Measurements from ENCODE around the gene PDE4D.

The PDE4D gene

GRCh38 chr5:59138509-59138908 lies 755.0 kb downstream of the PDE4D start:
- H3K36me3 ChIP-seq (ENCODE audit: insufficient read depth, low read length), result no peaks in the 10 kb centered on the region
- no peak overlapping the region for H3K4me3 ChIP-seq (ENCODE audit: low read depth in 1 of 2, low read length in 2 of 2)
- no peaks in the 10 kb centered on the region for H3K27me3 ChIP-seq (ENCODE audit: control insufficient read depth in 1 of 2, insufficient read depth in 2 of 2, low read length in 2 of 2)
- peaks cover 16% of the 10 kb centered on the region for H3K4me1 ChIP-seq (ENCODE audit: insufficient read depth, low read length)
- no peak overlapping the region for H3K27ac ChIP-seq (ENCODE audit: low read depth, low read length)
- no peaks in the 10 kb centered on the region for H3K9me3 ChIP-seq (ENCODE audit: low read length)
- no peak overlapping the region for H3K9ac ChIP-seq (ENCODE audit: low read length)

- Histone ChIP-seq H3K27ac (ENCODE audit: low read depth, low read length) (no peak overlapping the region), H3K9me3 (ENCODE audit: low read length) (no peaks in the 10 kb centered on the region), H3K9ac (ENCODE audit: low read length) (no peak overlapping the region), H3K27me3 (ENCODE audit: control insufficient read depth in 1 of 2, insufficient read depth in 2 of 2, low read length in 2 of 2) (no peaks in the 10 kb centered on the region), H3K4me1 (ENCODE audit: insufficient read depth, low read length) (peaks cover 18% of the 10 kb centered on the region), H3K4me3 (ENCODE audit: low read depth in 1 of 2, low read length in 2 of 2) (no peak overlapping the region), H3K36me3 (ENCODE audit: insufficient read depth, low read length) (no peaks in the 10 kb centered on the region)
Observed at GRCh38 chr5:59137846-59138245, 755.7 kb downstream of the PDE4D start.

GRCh38 chr5:59136549-59136948 lies 757.0 kb downstream of the PDE4D start:
- H3K27ac ChIP-seq (ENCODE audit: low read depth, low read length), result no peak overlapping the region
- no peak overlapping the region for H3K4me3 ChIP-seq (ENCODE audit: low read depth in 1 of 2, low read length in 2 of 2)
- H3K27me3 ChIP-seq (ENCODE audit: control insufficient read depth in 1 of 2, insufficient read depth in 2 of 2, low read length in 2 of 2), result no peaks in the 10 kb centered on the region
- no peaks in the 10 kb centered on the region for H3K9me3 ChIP-seq (ENCODE audit: low read length)
- no peaks in the 10 kb centered on the region for H3K36me3 ChIP-seq (ENCODE audit: insufficient read depth, low read length)
- peaks cover 11% of the 10 kb centered on the region for H3K4me1 ChIP-seq (ENCODE audit: insufficient read depth, low read length)
- H3K9ac ChIP-seq (ENCODE audit: low read length), result no peak overlapping the region

GRCh38 chr5:59134471-59135163 lies 758.9 kb downstream of the PDE4D start:
- Histone ChIP-seq H3K9ac (ENCODE audit: low read length) (no peak overlapping the region), H3K4me1 (ENCODE audit: insufficient read depth, low read length) (peaks cover 6% of the 10 kb centered on the region), H3K27me3 (ENCODE audit: control insufficient read depth in 1 of 2, insufficient read depth in 2 of 2, low read length in 2 of 2) (no peaks in the 10 kb centered on the region), H3K27ac (ENCODE audit: low read depth, low read length) (no peak overlapping the region), H3K4me3 (ENCODE audit: low read depth in 1 of 2, low read length in 2 of 2) (no peak overlapping the region), H3K9me3 (ENCODE audit: low read length) (no peaks in the 10 kb centered on the region), H3K36me3 (ENCODE audit: insufficient read depth, low read length) (no peaks in the 10 kb centered on the region)

- Histone ChIP-seq H3K27ac (ENCODE audit: low read depth, low read length) (no peak overlapping the region), H3K36me3 (ENCODE audit: insufficient read depth, low read length) (no peaks in the 10 kb centered on the region), H3K9ac (ENCODE audit: low read length) (no peak overlapping the region), H3K4me3 (ENCODE audit: low read depth in 1 of 2, low read length in 2 of 2) (no peak overlapping the region), H3K4me1 (ENCODE audit: insufficient read depth, low read length) (peaks cover 9% of the 10 kb centered on the region), H3K27me3 (ENCODE audit: control insufficient read depth in 1 of 2, insufficient read depth in 2 of 2, low read length in 2 of 2) (no peaks in the 10 kb centered on the region), H3K9me3 (ENCODE audit: low read length) (no peaks in the 10 kb centered on the region)
Observed at GRCh38 chr5:59133764-59134261, 759.7 kb downstream of the PDE4D start.

- no peaks in the 10 kb centered on the region for H3K27me3 ChIP-seq (ENCODE audit: control insufficient read depth in 1 of 2, insufficient read depth in 2 of 2, low read length in 2 of 2)
- H3K4me3 ChIP-seq (ENCODE audit: low read depth in 1 of 2, low read length in 2 of 2), result no peak overlapping the region
- H3K9me3 ChIP-seq (ENCODE audit: low read length), result no peaks in the 10 kb centered on the region
- peak overlapping the region; percentile 20 for H3K27ac ChIP-seq (ENCODE audit: low read depth, low read length)
- H3K9ac ChIP-seq (ENCODE audit: low read length), result no peak overlapping the region
- peaks cover 21% of the 10 kb centered on the region for H3K4me1 ChIP-seq (ENCODE audit: insufficient read depth, low read length)
- H3K36me3 ChIP-seq (ENCODE audit: insufficient read depth, low read length), result no peaks in the 10 kb centered on the region
Observed at GRCh38 chr5:59132131-59132530, 761.4 kb downstream of the PDE4D start.

- Histone ChIP-seq H3K36me3 (ENCODE audit: insufficient read depth, low read length) (no peaks in the 10 kb centered on the region), H3K27me3 (ENCODE audit: control insufficient read depth in 1 of 2, insufficient read depth in 2 of 2, low read length in 2 of 2) (no peaks in the 10 kb centered on the region), H3K27ac (ENCODE audit: low read depth, low read length) (no peak overlapping the region), H3K4me1 (ENCODE audit: insufficient read depth, low read length) (peaks cover 38% of the 10 kb centered on the region), H3K9ac (ENCODE audit: low read length) (no peak overlapping the region), H3K9me3 (ENCODE audit: low read length) (no peaks in the 10 kb centered on the region), H3K4me3 (ENCODE audit: low read depth in 1 of 2, low read length in 2 of 2) (no peak overlapping the region)
Observed at GRCh38 chr5:59130431-59130830, 763.1 kb downstream of the PDE4D start.

- H3K27ac ChIP-seq (ENCODE audit: low read depth, low read length), result peak overlapping the region; percentile 80
- H3K9ac ChIP-seq (ENCODE audit: low read length), result no peak overlapping the region
- no peaks in the 10 kb centered on the region for H3K9me3 ChIP-seq (ENCODE audit: low read length)
- H3K27me3 ChIP-seq (ENCODE audit: control insufficient read depth in 1 of 2, insufficient read depth in 2 of 2, low read length in 2 of 2), result no peaks in the 10 kb centered on the region
- peaks cover 54% of the 10 kb centered on the region for H3K4me1 ChIP-seq (ENCODE audit: insufficient read depth, low read length)
- no peaks in the 10 kb centered on the region for H3K36me3 ChIP-seq (ENCODE audit: insufficient read depth, low read length)
- no peak overlapping the region for H3K4me3 ChIP-seq (ENCODE audit: low read depth in 1 of 2, low read length in 2 of 2)
Observed at GRCh38 chr5:59128646-59129290, 764.8 kb downstream of the PDE4D start.

GRCh38 chr5:59126708-59127573 lies 766.6 kb downstream of the PDE4D start:
- no peaks in the 10 kb centered on the region for H3K36me3 ChIP-seq (ENCODE audit: insufficient read depth, low read length)
- H3K4me1 ChIP-seq (ENCODE audit: insufficient read depth, low read length), result peaks cover 58% of the 10 kb centered on the region
- peak overlapping the region; percentile 92 for H3K27ac ChIP-seq (ENCODE audit: low read depth, low read length)
- no peaks in the 10 kb centered on the region for H3K9me3 ChIP-seq (ENCODE audit: low read length)
- H3K9ac ChIP-seq (ENCODE audit: low read length), result peak overlapping the region; percentile 55
- H3K4me3 ChIP-seq (ENCODE audit: low read depth in 1 of 2, low read length in 2 of 2), result peak overlapping the region; percentile 42 to 58
- H3K27me3 ChIP-seq (ENCODE audit: control insufficient read depth in 1 of 2, insufficient read depth in 2 of 2, low read length in 2 of 2), result no peaks in the 10 kb centered on the region

GRCh38 chr5:59126016-59126707 lies 767.4 kb downstream of the PDE4D start:
- peak overlapping the region in 1 of 2 donors; percentile 58 for H3K4me3 ChIP-seq (ENCODE audit: low read depth in 1 of 2, low read length in 2 of 2)
- no peaks in the 10 kb centered on the region for H3K27me3 ChIP-seq (ENCODE audit: control insufficient read depth in 1 of 2, insufficient read depth in 2 of 2, low read length in 2 of 2)
- no peaks in the 10 kb centered on the region for H3K36me3 ChIP-seq (ENCODE audit: insufficient read depth, low read length)
- peak overlapping the region; percentile 55 for H3K9ac ChIP-seq (ENCODE audit: low read length)
- peaks cover 58% of the 10 kb centered on the region for H3K4me1 ChIP-seq (ENCODE audit: insufficient read depth, low read length)
- no peaks in the 10 kb centered on the region for H3K9me3 ChIP-seq (ENCODE audit: low read length)
- H3K27ac ChIP-seq (ENCODE audit: low read depth, low read length), result peak overlapping the region; percentile 92

Data from muscle layer of colon (tissue), 2 donors.